Thyroid gland (tissue), 4 donors: ENCODE data around the gene CFHR2.
"Not testable (repeated sequence)": the region's sequence is repeated elsewhere in the genome, so short reads cannot be mapped to it uniquely, and the experiment has no call there.

Experiments used
- POLR2A ChIP-seq, 2 donors: fragments of 450-650 bp; IDR thresholded peaks; one replicate each; pipeline ENCODE4 v1.6.1; 2017; ENCODE audit warnings: antibody characterized with exemption in 2 of 2, mild to moderate bottlenecking in 2 of 2, moderate library complexity in 1 of 2
- TF ChIP-seq, protein P1 (sequence below), 6 experiments: fragments of 200-600 bp in 3 of 6; fragments of 450-650 bp in 3 of 6; sonication (generic) in 3 of 6; IDR thresholded peaks; one replicate each; pipeline ENCODE4 v1.5.1; 2016 to 2019; ENCODE audit warnings: antibody characterized with exemption in 6 of 6, mild to moderate bottlenecking in 2 of 6, inconsistent platforms in 1 of 6, moderate library complexity in 1 of 6

DNA sequence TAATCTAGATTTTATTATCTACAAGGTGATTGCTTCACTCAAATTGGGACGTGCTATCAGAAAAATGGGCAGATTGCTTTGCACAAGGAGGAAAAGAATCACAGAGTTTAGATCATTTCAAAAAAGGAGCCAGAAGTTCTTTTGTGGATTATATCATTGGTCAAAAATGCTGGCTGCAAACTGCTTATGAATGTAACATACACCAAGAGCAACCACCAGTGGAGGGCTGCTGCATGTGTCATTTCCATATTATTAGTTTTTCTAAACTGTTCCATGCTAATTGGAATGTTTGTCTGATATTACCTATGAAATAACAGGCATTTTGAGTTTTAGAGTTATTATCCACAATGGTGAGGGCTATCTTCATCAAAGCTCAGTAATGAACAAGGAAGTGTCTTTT, 16.7 kb upstream of the CFHR2 start:
- TF ChIP-seq, protein P1, sequence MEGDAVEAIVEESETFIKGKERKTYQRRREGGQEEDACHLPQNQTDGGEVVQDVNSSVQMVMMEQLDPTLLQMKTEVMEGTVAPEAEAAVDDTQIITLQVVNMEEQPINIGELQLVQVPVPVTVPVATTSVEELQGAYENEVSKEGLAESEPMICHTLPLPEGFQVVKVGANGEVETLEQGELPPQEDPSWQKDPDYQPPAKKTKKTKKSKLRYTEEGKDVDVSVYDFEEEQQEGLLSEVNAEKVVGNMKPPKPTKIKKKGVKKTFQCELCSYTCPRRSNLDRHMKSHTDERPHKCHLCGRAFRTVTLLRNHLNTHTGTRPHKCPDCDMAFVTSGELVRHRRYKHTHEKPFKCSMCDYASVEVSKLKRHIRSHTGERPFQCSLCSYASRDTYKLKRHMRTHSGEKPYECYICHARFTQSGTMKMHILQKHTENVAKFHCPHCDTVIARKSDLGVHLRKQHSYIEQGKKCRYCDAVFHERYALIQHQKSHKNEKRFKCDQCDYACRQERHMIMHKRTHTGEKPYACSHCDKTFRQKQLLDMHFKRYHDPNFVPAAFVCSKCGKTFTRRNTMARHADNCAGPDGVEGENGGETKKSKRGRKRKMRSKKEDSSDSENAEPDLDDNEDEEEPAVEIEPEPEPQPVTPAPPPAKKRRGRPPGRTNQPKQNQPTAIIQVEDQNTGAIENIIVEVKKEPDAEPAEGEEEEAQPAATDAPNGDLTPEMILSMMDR (IDR thresholded peaks at IDR 0.05) = not testable (repeated sequence)
- not testable (repeated sequence) for TF ChIP-seq POLR2A (IDR thresholded peaks at IDR 0.05)
